Measurements from ENCODE around the gene G2E3.

Gene G2E3

GRCh38 chr14:30656190-30656632 is 97.3 kb downstream of the G2E3 start:
- DNase-seq (ENCODE audit: low read depth) = peak; percentile 5

GRCh38 chr14:30657050-30657449 is 98.1 kb downstream of the G2E3 start:
- DNase-seq (ENCODE audit: low read depth) = no peak

GRCh38 chr14:30657606-30658163 is 98.7 kb downstream of the G2E3 start:
- no peak for DNase-seq (ENCODE audit: low read depth)

GRCh38 chr14:30658645-30659044 is 99.7 kb downstream of the G2E3 start:
- no peak for DNase-seq (ENCODE audit: low read depth)

GRCh38 chr14:30669594-30669993 is 110.6 kb downstream of the G2E3 start:
- DNase-seq (ENCODE audit: low read depth) = no peak
